NCI-H226 (cell line): Measurements from ENCODE around the gene ELOF1.
"Not testable (repeated sequence)": the region's sequence is repeated elsewhere in the genome, so short reads cannot be mapped to it uniquely, and the experiment has no call there.

Experiments
- DNase-seq: peaks from one replicate; pipeline ENCODE4 v3.0.0-alpha.2; 2015

Gene ELOF1

DNA sequence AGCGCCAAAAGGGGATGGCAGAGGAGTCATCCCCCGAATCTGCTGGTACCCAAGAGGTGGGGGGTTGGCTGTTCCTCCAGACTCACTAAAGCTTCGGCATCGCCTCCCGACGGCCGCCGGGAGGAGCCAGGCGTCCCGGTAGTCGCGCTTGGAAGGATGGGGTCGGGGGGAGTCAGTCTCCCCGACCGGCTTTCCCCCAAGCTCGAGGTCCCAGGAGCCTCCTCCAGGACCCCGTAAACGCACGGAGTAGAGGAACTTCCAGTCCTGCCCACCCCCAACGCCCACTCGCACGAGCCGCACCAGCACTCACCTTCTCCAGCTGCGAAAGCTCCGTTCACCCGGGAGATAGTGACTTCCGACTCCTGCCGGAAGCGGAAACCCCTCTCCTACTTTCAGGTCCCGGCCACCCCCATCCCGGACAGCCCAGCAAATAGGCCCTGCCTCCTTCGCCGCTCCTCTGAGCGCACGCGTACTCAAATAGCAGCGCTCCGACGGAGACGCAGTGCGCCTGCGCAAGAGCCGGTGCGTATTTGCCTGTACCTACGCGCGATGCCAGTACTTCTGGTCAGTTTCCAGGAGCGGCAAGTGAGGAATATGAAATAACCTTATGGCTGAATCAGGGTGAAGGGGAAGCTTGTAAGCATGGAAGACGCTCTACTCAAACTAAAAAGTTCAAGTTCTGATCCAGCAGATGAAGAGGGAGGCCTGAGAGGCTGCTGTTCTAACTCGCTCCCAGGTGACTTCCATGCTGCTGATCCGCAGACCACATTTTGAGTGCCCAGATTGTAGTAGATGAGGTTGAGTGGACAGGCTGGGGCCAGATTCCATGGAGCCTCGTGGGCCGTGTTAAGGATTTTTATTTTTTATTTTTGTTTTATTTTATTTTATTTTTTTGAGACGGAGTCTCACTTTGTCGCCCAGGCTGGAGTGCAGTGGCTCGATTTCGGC, at the start of gene ELOF1:
ELOF1 (minus strand) TSS at position 350 of the 948 bp plus-strand sequence. CDS start 4,883 bp downstream, outside the sequence.
- peak; percentile 96 for DNase-seq

DNA sequence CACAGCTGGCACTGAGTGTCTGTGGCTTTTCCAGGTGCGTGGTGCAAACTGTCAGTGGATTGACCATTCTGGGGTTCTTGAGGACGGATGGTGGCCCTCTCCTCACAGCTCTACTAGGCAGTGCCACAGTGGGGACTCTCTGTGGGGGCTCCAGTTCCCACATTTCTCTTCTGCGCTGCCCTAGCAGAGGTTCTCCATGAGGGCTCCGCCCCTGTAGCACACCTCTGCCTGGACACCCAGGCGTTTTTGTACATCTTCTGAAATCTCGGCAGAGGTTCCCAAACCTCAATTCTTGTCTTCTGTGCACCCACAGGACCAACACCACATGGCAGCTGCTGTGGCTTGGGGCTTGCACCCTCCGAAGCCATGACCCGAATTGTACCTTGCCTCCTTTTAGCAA, 47.5 kb upstream of the ELOF1 start:
- DNase-seq, result no peak

DNA sequence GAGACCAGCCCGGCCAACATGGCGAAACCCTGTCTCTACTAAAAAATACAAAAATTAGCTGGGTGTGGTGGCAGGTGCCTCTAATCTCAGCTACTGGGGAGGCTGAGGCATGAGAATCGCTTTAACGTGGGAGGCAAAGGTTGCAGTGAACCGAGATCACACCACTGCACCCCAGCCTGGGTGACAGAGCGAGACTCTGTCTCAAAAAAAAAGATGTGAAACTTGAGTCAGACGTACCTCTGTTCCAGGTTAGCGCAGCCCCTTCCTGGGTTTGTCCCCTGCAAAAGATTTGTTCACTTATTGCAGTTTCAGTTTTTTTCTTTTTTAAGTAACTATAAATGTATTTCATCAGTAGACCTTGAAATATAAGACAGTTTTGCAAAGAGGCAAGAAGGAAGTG, 40.7 kb upstream of the ELOF1 start:
- DNase-seq, result not testable (repeated sequence)

DNA sequence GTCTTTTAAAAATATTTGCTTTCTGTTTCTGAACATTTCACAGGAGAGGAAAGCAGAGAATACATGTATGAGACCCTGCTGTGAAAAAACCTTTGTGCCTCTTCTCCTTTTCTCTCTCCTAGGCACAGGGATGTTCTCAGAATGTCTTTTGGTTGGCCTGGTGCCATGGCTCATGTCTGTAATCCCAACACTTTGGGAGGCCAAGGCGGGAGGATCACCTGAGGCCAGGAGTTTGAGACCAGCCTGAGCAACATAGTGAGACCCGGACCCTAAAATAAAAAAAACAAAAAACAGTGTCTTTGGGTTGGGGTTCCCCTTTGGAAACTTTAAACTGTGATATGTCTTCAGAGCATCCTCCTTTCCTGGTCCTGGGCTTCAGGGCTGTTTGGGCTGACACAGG, 39.7 kb upstream of the ELOF1 start:
- DNase-seq, result no peak

DNA sequence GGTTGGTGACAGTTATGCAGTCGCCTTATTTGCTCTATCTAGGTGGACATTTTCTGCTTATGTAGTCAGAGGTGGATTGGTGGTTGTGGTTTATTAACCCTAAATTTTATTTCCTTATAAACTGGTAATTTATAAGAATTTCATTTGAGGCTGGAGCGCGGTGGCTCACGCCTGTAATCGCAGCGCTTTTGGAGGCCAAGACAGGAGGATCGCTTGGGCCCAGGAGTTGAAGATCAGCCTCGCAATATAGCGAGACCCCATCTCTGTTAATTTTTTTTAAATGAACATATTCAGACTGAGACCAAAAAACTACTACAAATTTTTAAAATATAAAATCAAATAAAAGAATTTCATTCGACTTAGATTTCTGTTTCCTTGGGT, 39.1 kb upstream of the ELOF1 start:
- no peak for DNase-seq

DNA sequence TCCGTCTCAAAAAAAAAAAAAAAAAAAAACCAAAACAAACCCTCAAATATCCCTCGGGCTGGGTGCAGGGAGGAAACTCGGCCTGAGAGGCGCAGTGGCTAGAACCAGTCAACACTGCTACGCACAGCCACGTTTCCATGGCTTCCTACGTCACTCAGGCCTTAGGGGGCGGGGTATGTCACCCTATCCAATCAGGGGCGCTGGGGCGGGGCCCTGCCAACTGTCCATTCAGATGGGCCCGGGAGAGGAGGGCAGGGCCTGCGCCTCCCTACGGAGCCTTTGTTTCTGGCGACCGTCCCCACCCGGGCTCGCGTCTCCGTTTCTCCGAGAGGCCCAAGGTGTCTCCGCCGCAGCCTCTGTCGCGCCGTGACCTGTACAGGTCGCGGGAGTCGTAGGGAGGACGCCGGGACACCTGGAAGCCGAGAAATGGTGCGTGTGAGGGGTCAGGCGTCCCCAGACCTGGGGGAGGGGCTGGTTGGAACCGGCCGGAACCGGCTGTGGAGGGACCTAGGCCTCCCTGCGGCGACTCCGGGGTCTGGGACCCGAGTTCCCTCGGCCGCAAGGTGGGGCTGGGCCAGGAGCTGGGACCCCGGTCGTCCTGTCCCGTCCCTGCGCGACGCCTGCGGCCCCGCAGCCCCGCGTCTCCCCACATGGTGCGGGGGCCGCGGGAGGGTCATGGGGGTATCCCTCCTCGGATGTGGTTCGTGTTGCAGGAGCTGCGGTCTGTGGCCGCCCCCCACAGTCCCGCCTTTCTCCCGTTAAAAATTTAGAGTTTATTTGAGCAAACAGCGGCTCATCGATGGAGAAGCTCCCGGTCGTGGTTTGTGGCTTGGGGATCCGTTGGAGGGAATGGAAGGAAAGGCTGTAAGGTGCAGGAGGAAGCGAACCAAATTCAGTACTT, 38.4 kb upstream of the ELOF1 start, which contains the start of gene ZNF627:
ZNF627 (plus strand) TSS at position 282 of the 901 bp plus-strand sequence; CDS start at position 427, 145 bp downstream.
- DNase-seq, result peak; percentile 95

DNA sequence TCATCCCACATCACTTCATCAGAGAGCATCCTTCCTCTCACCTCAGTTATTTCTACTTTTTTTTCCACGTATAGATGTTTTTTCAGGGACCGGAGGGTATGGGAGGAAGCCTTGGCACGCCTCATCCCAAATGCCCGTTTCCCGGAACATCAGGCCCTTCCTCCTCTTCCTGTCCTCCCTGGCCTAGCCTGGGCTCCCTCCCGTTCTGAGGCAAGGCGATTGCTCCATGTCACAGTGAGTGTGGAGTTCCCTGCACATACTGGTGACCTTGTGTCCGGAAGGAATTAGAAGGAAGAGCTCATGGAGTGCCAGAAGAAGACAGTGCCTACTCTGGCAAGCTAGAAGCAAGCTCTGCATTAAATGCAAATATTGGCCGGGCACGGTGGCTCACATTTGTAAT, 37.1 kb upstream of the ELOF1 start:
- no peak for DNase-seq

DNA sequence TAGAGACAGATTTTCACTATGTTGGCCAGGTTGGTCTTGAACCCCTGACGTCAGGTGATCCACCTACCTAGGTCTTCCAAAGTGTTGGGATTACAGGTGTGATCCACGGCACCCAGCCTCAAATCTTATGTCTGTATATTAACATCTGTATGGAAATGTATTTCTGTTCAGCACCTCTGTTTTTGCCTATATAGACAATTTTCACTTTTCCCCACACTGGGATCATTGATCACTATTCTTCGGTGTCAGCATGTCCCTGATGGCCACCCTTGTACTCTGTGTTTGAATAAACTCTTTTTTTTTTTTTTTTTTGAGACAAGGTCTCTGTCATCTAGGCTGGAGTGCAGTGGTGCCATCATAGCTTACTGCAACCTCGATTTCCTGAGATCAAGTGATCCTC, 35.1 kb upstream of the ELOF1 start:
- no peak for DNase-seq

DNA sequence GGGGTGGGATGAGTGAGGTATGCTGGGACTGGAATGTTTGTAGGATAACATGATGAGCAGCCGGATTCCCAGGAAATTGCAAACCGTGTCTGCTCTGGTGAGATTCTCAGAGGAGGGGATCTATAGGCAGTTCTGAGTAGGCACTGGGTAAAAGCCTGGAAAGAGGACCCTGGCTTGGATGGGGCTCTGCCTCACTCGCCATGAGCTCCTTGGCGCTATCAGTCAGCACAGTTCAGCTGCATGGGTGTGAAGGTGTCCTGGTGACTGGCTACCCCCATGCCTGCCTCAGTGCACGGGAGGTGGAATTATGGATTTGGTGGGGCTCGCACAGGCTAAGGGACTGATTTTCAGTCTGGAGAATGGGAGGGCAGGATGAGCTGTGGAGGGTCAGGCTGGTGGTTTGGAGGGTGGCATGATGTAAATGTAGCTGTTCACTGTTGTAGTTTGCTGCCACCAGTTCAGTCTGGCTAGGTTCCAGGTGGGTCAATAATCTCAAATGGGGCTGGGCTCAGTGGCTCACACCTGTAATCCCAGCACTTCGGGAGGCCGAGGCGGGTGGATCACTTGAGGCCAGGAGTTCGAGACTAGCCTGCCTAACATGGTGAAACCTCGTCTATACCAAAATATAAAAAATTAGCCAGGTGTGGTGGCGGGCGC, 29.1 kb upstream of the ELOF1 start:
- no peak for DNase-seq

DNA sequence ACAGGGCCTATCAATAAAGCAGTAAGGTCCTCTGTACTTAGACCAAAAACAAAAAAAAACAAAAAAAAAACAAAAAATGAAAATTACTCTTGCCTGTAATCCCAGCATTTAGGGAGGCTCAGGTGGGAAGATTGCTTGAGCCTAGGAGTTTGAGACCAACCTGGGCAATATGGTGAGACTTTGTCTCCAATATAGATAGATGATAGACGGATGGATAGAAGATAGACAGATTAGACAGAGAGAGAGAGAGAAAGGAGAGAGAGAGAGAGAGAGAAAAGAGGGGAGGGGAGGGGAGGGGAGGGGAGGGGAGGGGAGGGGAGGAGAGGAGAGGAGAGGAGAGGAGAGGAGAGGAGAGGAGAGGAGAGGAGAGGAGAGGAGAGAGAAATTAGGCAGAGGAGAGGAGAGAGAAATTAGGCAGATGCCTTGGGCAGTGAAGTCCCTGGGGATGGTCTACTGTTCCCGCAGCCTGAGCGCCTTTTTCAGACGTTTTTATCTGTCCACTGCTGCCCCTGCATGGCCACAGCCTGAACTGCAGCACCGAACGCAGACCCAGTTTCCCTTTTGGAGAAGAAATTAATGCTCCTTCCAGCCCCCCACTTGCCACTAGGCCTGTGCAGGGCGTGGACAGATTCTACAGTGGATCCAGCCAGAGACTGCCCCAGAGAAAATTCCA, 28.4 kb upstream of the ELOF1 start:
- peak; percentile 54 for DNase-seq

DNA sequence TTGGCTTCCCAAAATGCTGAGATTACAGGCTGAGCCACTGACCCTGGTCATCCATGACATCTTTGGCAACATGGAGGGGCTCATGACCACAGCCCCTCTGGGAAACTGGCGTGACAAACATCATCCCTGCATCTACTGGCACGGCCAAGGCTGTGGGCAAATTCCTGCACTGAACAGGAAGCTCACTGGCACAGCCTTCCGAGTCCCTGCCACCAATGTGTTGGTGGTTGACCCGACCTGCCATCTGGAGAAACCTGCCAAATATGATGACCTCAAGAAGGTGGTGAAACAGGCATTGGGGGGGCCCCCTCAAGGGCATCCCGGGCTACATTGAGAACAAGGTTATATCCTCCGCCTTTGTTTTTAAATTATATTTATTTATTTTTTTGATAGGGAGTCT, 27.3 kb upstream of the ELOF1 start:
- no peak for DNase-seq

DNA sequence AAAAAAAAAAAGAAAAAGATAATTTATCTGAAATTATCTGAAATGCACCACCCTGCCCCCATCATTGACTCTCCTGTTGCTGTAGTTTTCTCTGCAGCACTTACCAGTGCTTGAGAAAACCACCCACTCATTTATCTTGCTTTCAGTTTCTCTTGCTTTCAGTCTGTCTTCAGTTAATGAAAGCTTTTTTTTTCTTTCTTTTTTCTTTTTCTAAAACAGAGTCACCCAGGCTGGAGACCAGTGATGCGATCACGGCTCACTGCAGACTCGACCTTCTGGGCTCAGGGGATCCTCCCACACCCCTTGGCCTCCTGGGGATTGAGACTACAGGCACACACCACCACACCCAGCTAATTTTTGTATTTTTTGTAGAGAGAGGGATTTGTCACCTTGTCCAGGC, 22.7 kb upstream of the ELOF1 start:
- no peak for DNase-seq

DNA sequence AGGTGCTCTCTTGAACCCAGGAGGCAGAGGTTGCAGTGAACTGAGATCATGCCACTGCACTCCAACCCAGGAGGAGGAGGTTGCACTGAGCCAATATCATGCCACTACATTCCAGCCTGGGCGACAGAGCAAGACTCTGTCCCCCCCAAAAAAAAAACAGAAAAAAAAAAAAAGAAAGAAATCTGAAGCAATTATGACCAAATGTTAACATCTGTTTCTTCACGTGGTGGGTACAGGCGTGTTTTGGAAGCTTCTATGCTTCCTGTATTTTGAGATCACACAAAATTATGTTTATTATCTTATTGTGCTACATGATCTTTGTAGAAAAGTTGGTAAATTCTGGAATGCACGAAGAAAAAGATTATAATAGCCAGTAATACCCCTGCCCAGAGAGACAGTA, 21.1 kb upstream of the ELOF1 start:
- DNase-seq, result no peak

DNA sequence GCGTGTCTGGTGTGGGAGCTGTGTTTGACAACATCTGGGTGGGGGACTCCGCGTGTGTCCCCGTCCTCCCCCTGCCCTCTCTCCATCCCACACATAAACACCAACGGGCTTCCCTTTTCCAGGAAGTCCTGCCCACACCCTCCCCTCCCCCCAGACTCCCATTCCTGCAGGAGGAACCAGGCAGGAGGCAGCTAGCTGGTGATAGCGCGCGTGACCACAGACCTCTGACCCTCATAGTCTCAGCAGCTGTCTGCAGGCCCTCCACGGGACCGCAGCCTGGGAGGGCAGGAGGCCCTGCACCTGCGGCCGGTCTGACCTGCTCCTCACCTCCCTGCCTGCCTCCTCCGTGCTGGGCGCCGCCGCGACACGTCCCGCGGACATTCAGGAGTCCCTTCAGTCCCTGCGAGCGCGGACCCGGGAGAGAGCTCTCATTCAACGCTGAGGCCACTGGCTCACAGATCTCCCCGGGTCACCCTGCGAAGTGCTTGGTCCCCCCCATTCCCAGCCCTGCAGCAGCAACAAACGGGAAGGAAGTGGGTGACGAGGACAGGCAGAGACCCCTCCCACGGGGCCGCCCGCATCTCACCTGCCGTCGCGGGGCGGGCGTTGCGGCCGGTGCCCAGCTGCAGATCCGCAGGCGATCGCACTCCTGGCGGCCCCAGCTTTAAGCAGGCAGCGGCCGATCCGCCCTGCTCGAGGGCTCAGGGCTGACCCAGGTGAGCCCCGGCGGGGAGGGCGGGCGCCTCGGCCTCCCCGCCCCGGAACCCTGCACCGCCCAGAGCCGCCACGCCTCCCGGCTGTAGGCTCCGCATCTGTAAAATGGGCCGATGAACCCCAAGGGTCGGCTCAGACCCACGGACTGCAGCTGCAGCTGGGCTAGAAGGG, 19.5 kb upstream of the ELOF1 start:
- no peak for DNase-seq

DNA sequence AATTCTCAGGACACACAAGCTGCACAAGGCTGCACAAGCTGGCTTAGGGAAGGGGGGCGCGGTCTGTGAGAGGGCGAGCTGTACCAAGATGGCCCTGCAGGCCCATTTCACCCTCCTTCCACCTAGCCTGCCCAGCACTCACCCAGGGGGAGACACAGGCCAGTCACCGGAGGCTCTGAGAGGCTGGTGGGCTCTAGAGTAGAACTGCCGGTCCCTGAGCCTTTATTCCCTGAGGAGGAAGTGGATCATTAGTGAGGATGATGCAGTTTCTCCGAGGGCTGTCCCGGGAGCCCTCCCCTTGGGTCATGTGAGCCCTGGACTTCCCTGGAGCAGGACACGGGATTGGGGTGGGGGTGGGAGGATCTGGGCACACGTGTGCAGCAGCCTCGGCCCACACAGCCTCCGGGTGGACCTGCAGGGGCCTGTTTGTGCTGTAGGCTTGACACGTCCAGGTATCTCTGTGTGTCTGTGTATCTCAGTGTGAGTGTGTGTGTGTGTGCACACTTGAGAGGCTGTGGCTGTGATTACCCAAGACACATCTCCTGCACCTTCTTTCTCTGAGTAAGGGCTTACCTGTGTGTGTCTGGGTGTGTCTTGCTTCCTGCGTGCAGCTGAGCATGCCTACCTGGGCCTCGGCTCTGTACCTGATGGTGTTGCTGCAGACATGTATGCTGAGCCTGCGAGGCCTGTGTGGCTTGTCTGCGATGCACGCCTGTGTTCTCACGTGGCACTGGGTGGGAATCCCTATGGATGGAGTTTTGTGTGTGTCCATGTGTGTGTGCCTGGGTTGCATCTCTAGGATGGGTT, 18.6 kb upstream of the ELOF1 start, which contains the start of gene ACP5:
ACP5 (minus strand) TSS at position 195 of the 807 bp plus-strand sequence. CDS start 328 bp downstream, outside the sequence.
- no peak for DNase-seq

DNA sequence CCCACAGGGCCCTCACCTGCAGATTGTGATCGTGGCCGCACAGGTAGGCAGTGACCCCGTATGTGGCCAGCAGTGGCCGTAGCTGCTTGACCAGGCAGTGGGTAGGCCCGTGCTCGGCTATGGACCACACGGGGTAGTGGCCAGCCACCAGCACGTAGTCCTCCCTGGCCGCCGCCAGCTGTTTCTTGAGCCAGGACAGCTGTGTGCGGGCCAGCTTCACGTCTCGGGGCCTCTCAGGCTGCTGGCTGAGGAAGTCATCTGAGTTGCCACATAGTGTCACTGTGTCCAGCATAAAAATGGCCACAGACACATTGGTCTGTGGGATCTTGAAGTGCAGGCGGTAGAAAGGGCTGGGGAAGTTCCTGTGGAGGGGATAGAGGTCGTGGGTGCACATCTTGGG, 17.2 kb upstream of the ELOF1 start:
- DNase-seq, result no peak

DNA sequence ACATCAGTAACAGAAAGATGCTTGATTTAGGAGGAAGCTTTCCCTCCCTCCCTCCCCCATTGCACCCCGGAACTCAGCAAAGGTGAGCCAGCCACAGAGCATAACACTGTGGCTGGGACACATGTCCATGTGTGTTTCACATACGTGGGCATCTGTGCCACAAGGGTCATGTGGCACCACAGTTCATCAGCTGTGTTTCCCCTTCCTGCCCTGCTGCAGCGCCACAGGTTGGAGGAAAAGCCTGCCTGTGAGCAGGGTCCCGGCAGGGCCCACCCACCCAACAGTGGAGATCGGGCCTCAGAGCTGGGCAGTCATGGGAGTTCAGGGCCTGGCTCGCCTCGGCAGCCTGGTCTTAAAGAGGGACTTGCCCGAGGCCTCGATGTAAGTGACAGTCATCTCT, 15.7 kb upstream of the ELOF1 start:
- DNase-seq, result no peak

DNA sequence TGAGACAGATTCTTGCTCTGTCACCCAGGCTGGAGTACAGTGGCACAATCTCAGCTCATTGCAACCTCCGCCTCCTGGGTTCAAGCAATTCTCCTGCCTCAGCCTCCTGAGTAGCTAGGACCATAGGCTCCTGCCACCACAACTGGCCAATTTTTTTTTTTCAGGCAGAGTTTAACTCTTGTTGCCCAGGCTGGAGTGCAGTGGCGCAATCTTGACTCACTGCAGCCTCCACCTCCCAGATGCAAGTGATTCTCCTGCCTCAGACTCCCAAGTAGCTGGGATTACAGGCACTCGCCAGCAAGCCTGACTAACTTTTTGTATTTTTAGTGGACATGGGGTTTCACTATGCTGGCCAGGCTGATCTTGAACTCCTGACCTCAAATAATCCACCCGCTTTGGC, 14.7 kb upstream of the ELOF1 start:
- DNase-seq, result not testable (repeated sequence)

DNA sequence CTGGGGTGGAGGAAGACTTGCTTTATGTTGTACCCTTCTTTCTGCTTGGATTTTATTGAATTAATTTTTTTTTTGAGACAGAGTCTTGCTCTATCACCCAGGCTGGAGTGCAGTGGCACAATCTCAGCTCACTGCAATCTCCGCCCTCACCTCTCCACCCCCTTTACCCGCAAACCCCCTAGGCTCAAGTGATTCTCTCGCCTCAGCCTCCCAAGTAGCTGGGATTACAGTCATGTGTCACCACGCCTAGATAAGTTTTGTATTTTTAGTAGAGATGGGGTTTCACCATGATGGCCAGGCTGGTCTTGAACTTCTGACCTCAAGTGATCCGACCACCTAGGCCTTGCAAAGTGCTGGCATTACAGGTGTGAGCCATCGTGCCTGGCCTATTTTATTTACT, 14.3 kb upstream of the ELOF1 start:
- not testable (repeated sequence) for DNase-seq

DNA sequence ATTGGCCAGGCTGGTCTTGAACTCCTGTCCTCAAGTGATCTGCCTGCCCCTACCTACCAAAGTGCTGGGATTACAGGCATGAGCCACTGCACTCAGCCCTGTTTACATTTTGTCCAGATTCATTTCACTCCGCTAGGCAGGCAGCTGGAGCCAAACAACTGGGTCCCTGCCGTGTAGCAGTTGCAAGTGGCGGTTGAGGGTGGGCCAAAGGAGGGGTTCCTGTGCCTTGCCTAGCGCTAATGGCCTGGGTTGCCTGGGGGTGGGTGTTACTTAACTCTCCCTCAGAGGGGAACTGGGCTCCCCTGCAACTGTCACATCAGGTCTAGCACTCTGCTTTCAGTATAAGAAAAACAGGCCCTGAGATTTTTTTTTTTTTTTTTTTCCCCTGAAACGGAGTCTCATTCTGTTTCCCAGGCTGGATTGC, 11.0 kb upstream of the ELOF1 start:
- DNase-seq, result no peak
